B cell (primary cell): ENCODE measurements around the gene RND1. TPM values are rescaled to one million over a fixed set of nuclear protein-coding genes. Genes with fewer than 3 reads are reported as not detected.

Experiments used
- ATAC-seq: fragments of 200-7000 bp; cut with Tn5 transposase; one replicate; pipeline ENCODE4 v1.10.0; 2021; ENCODE audit warnings: low read depth, mild to moderate bottlenecking, moderate number of reproducible peaks, moderate library complexity
- CTCF ChIA-PET: fragments of 350-600 bp; sonication (Branson Sonifier 250); formaldehyde crosslinking; loops from one replicate; lab custom pipeline; 2021; ENCODE audit warnings: antibody characterized with exemption, inconsistent platforms; lab: Charles Lee
- POLR2A ChIA-PET: fragments of 350-600 bp; sonication (Branson Sonifier 250); formaldehyde crosslinking; loops from one replicate; lab custom pipeline; 2021; ENCODE audit warnings: antibody characterized with exemption; lab: Charles Lee
- DNase-seq: peaks from one replicate; pipeline ENCODE4 v3.0.0; 2013
- H2AFZ ChIP-seq: 2 replicates; pipeline ENCODE4 v1.6.1; 2012; ENCODE audit warnings: mild to moderate bottlenecking, low read depth, low read length; ENCODE audit not compliant: insufficient read depth, poor library complexity, severe bottlenecking
- H3K27ac ChIP-seq, 2 donors: 1 replicate in 1 of 2; 2 replicates in 1 of 2; pipeline ENCODE4 v1.5.1; 2012 to 2013; ENCODE audit warnings: low read length in 2 of 2, mild to moderate bottlenecking in 2 of 2, moderate library complexity in 1 of 2
- H3K27me3 ChIP-seq, 4 experiments: fragments of 200-600 bp in 1 of 4; sonication (generic) in 1 of 4; replicated peaks in 1 of 4; 1 replicate in 2 of 4; 2 replicates in 2 of 4; pipeline versions ENCODE4 v1.6.1 to v1.7.0; 2013 to 2016; ENCODE audit warnings: low read length in 3 of 4, mild to moderate bottlenecking in 2 of 4, mixed read lengths in 1 of 4, moderate library complexity in 1 of 4; ENCODE audit not compliant: insufficient read depth in 4 of 4, control insufficient read depth in 3 of 4; ENCODE audit errors: control extremely low read depth in 1 of 4
- H3K36me3 ChIP-seq, 2 experiments: replicated peaks in 1 of 2; 1 replicate in 1 of 2; 2 replicates in 1 of 2; pipeline versions ENCODE4 v1.6.1 to v1.7.1; 2013; ENCODE audit warnings: low read length in 1 of 2; ENCODE audit not compliant: insufficient read depth in 2 of 2, control insufficient read depth in 1 of 2; ENCODE audit errors: control extremely low read depth in 1 of 2, extremely low read depth in 1 of 2
- H3K4me1 ChIP-seq, 2 donors: fragments of 200-600 bp in 1 of 2; sonication (generic) in 1 of 2; 1 replicate in 1 of 2; 2 replicates in 1 of 2; pipeline versions ENCODE4 v1.5.1 to v1.6.1; 2013 to 2017; ENCODE audit warnings: low read length in 2 of 2; ENCODE audit not compliant: control insufficient read depth in 2 of 2, insufficient read depth in 2 of 2
- H3K4me2 ChIP-seq: replicated peaks from 2 replicates; pipeline ENCODE3; 2012; ENCODE audit warnings: mild to moderate bottlenecking, low read depth, low read length; ENCODE audit not compliant: poor library complexity, severe bottlenecking
- H3K4me3 ChIP-seq, 5 experiments: fragments of 200-600 bp in 1 of 5; sonication (generic) in 1 of 5; 1 replicate in 3 of 5; 2 replicates in 2 of 5; pipeline versions ENCODE4 v1.5.1 to v1.7.0; 2011 to 2016; ENCODE audit warnings: low read length in 4 of 5, mild to moderate bottlenecking in 4 of 5, low read depth in 2 of 5, control low read depth in 1 of 5, moderate library complexity in 1 of 5; ENCODE audit not compliant: insufficient read depth in 1 of 5; ENCODE audit errors: control extremely low read depth in 1 of 5, extremely low read depth in 1 of 5
- H3K79me2 ChIP-seq: fragments of 200-600 bp; sonication (generic); one replicate; pipeline ENCODE4 v1.6.0; 2016; ENCODE audit warnings: low read length; ENCODE audit not compliant: control insufficient read depth, insufficient read depth
- H3K9ac ChIP-seq: fragments of 200-600 bp; sonication (generic); 2 replicates; pipeline ENCODE4 v1.6.1; 2017; ENCODE audit warnings: mild to moderate bottlenecking, low read length, moderate library complexity
- H3K9me3 ChIP-seq, 3 donors: one replicate each; pipeline versions ENCODE4 v1.6.1 to v1.7.1; 2013; ENCODE audit warnings: low read length in 2 of 3; ENCODE audit not compliant: control insufficient read depth in 2 of 3, insufficient read depth in 1 of 3; ENCODE audit errors: control extremely low read depth in 1 of 3
- H4K20me1 ChIP-seq: 2 replicates; pipeline ENCODE4 v1.6.0; 2012; ENCODE audit warnings: mild to moderate bottlenecking, low read length; ENCODE audit not compliant: insufficient read depth, control insufficient read depth, poor library complexity, severe bottlenecking
- H3K27ac Mint-ChIP-seq: one replicate; pipeline ENCODE4 v1.8.0; 2021; ENCODE audit warnings: mixed read lengths
- H3K27me3 Mint-ChIP-seq: one replicate; pipeline ENCODE4 v1.8.0; 2021; ENCODE audit warnings: mixed read lengths
- H3K4me1 Mint-ChIP-seq: one replicate; pipeline ENCODE4 v1.8.0; 2021; ENCODE audit warnings: mixed read lengths
- H3K4me3 Mint-ChIP-seq: one replicate; pipeline ENCODE4 v1.8.0; 2021; ENCODE audit warnings: mixed read lengths
- H3K9me3 Mint-ChIP-seq: one replicate; pipeline ENCODE4 v1.8.0; 2022; ENCODE audit warnings: mixed read lengths; ENCODE audit not compliant: insufficient read depth
- EZH2 ChIP-seq: IDR thresholded peaks from 2 replicates; pipeline ENCODE4 v1.6.1; 2012; ENCODE audit warnings: borderline replicate concordance, low read depth, mild to moderate bottlenecking, moderate library complexity, low read length; ENCODE audit not compliant: insufficient read depth, poor library complexity, severe bottlenecking
- WGBS: methylation state at CpG from one replicate; pipeline ENCODE4 v1.1.5; 2013; ENCODE audit warnings: missing lambda C conversion rate; ENCODE audit not compliant: insufficient coverage; 5-methylcytosine and 5-hydroxymethylcytosine counted together
- intact Hi-C: fragments of 100-400 bp; cut with micrococcal nuclease; formaldehyde crosslinking; loops from one replicate; pipeline ENCODE4 v1.10.0; 2022
- polyA plus RNA-seq: library from polyadenylated mRNA; depleted of rRNA; stranded (reverse); fragments of >200 nt; gene quantifications from 2 replicates; pipeline ENCODE4 v1.2.3, GENCODE V29; 2012
- total RNA-seq, 2 donors: library from RNA; stranded (reverse); fragments of 120-200 nt in 1 of 2; gene quantifications; 1 replicate in 1 of 2; 2 replicates in 1 of 2; pipeline versions ENCODE4 v1.2.3 to v1.2.4, GENCODE V29; 2013 to 2022
- TF ChIP-seq, protein P1 (sequence below): fragments of 200-600 bp; IDR thresholded peaks from one replicate; pipeline ENCODE4 v1.8.0; 2022; ENCODE audit warnings: antibody characterized with exemption, mild to moderate bottlenecking

The RND1 gene
- total and polyA plus RNA-seq, 2 donors (not counting 1 experiment from before 2014, with no cell fraction given) = 7.3 to 19.5 TPM

DNA sequence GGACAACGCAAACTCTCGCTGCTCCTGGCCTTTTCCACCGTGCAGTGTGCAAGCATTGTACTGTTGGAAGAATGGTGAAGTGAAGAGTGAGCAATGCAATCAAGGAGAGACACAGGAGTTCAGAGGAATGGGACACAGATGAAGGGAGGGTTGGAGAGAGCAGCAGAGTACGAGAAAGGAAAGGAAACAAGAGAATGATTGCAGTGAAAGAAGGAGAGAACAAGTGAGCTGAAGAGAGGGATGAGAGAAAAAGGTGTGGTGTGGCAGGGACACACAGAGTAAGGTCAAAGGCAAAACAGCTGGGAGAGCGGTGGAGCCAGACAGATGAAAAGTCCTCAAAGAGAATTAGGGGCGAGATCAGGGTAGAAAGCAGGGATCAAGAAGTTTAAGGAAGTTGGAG is 34.4 kb downstream of the RND1 start:
- Mint-ChIP-seq H3K9me3 (no peaks in the 10 kb centered on the region), H3K27ac (no peak overlapping the region), H3K27me3 (no peaks in the 10 kb centered on the region), H3K4me1 (no peaks in the 10 kb centered on the region), H3K4me3 (no peak overlapping the region)
- DNase-seq = no peak
- Histone ChIP-seq H4K20me1 (peaks cover 29% of the 10 kb centered on the region), H3K36me3 (peaks cover 6 to 67% of the 10 kb centered on the region in 2 experiments), H3K4me3 (no peak overlapping the region), H3K9ac (no peak overlapping the region), H3K9me3 (no peaks in the 10 kb centered on the region), H3K79me2 (no peaks in the 10 kb centered on the region), H3K27ac (no peak overlapping the region), H3K4me1 (no peaks in the 10 kb centered on the region), H3K27me3 (no peaks in the 10 kb centered on the region), H3K4me2 (no peak overlapping the region), H2AFZ (no peak overlapping the region)
- ChIA-PET CTCF (interaction anchor here (1.2 to 1.5 kb wide), 3 partner anchors 12 to 157 kb away, joined by 3 to 5 read pairs (median 4); no protein-coding TSS in a partner anchor), POLR2A (no interaction called here)
- 96% methylated on average over 4 of the region's 6 CpGs for WGBS
- intact Hi-C loops = no loop called here
- no peak for ATAC-seq
- TF ChIP-seq, protein P1, sequence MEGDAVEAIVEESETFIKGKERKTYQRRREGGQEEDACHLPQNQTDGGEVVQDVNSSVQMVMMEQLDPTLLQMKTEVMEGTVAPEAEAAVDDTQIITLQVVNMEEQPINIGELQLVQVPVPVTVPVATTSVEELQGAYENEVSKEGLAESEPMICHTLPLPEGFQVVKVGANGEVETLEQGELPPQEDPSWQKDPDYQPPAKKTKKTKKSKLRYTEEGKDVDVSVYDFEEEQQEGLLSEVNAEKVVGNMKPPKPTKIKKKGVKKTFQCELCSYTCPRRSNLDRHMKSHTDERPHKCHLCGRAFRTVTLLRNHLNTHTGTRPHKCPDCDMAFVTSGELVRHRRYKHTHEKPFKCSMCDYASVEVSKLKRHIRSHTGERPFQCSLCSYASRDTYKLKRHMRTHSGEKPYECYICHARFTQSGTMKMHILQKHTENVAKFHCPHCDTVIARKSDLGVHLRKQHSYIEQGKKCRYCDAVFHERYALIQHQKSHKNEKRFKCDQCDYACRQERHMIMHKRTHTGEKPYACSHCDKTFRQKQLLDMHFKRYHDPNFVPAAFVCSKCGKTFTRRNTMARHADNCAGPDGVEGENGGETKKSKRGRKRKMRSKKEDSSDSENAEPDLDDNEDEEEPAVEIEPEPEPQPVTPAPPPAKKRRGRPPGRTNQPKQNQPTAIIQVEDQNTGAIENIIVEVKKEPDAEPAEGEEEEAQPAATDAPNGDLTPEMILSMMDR = no peak
- no peak for TF ChIP-seq EZH2

DNA sequence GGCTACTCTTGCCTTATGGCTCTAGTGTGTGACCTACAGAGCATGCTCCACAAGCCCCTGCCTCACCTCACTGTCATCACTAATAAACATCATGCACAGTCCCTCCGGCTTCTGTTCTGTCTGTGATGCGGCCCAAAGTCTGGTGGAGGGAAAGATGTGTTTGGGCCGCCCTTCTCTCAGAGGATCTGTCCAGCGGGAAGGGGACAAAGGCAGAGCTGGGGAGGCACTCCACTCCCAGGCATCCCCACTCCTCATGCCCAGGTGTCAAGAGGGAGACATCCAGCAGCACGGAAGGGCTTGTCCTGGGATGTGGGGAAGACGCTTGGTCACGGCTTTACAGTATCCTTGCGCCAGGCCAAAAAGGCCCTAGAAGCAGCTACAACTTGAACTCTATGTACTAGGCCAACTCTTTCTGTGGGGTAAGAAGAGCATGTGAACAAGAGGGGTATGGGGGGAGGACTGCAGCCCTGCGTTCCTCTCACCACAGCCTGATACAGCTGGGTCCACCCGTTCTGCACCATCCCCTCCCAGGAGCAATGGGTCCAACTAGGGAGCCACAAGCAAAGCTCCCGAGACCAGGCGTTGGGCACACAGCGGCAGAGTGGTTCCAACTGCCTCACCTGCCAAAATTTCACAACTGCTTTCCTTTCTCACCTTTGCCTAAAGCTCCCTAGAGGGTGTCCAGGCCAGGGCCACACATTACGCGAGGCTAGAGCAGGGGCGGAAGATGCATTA is 36.7 kb downstream of the RND1 start:
- Mint-ChIP-seq H3K4me1 (no peaks in the 10 kb centered on the region), H3K27me3 (no peaks in the 10 kb centered on the region), H3K9me3 (no peaks in the 10 kb centered on the region), H3K27ac (no peak overlapping the region), H3K4me3 (no peak overlapping the region)
- WGBS = 95% methylated on average over 14 of the region's 16 CpGs
- H3K4me1 ChIP-seq = no peaks in the 10 kb centered on the region
- no peak overlapping the region for H3K4me3 ChIP-seq
- intact Hi-C loops = no loop called here
- no peak overlapping the region for H3K9ac ChIP-seq
- no peak for DNase-seq
- POLR2A ChIA-PET = no interaction called here
- H2AFZ ChIP-seq = no peak overlapping the region
- CTCF ChIA-PET = interaction anchor here (0.5 to 1.4 kb wide), 3 partner anchors 10 to 20 kb away, joined by 3 to 4 read pairs (median 3); no protein-coding TSS in a partner anchor
- peaks cover 6 to 57% of the 10 kb centered on the region in 2 experiments for H3K36me3 ChIP-seq
- TF ChIP-seq EZH2 = no peak
- no peaks in the 10 kb centered on the region for H3K9me3 ChIP-seq
- H3K4me2 ChIP-seq = no peak overlapping the region
- H3K27me3 ChIP-seq = no peaks in the 10 kb centered on the region
- H3K79me2 ChIP-seq = no peaks in the 10 kb centered on the region
- no peak for ATAC-seq
- peaks cover 25% of the 10 kb centered on the region for H4K20me1 ChIP-seq
- no peak overlapping the region for H3K27ac ChIP-seq
